T-helper 1 cell treated with Interleukin-12 subunit alpha and Interleukin-12 subunit beta and Interleukin-4 antibody, amounts not matched to agents 30 μg/mL and 1 μg/mL, for 36 hours (primary cell): Measurements from ENCODE around the gene GMPR2.

Experiments used
- H3K27ac Mint-ChIP-seq: one replicate; pipeline ENCODE4 v1.8.0; 2021; ENCODE audit warnings: mild to moderate bottlenecking, mixed read lengths
- H3K27me3 Mint-ChIP-seq: one replicate; pipeline ENCODE4 v1.8.0; 2021; ENCODE audit warnings: low read depth, mixed read lengths
- H3K36me3 Mint-ChIP-seq: one replicate; pipeline ENCODE4 v1.8.0; 2021; ENCODE audit warnings: low read depth, mixed read lengths
- H3K4me1 Mint-ChIP-seq: one replicate; pipeline ENCODE4 v1.8.0; 2021; ENCODE audit warnings: low read depth, mixed read lengths
- H3K4me3 Mint-ChIP-seq: one replicate; pipeline ENCODE4 v1.8.0; 2021; ENCODE audit warnings: mild to moderate bottlenecking, moderate library complexity, mixed read lengths
- H3K9me3 Mint-ChIP-seq: one replicate; pipeline ENCODE4 v1.8.0; 2021; ENCODE audit warnings: mixed read lengths

Gene GMPR2

DNA sequence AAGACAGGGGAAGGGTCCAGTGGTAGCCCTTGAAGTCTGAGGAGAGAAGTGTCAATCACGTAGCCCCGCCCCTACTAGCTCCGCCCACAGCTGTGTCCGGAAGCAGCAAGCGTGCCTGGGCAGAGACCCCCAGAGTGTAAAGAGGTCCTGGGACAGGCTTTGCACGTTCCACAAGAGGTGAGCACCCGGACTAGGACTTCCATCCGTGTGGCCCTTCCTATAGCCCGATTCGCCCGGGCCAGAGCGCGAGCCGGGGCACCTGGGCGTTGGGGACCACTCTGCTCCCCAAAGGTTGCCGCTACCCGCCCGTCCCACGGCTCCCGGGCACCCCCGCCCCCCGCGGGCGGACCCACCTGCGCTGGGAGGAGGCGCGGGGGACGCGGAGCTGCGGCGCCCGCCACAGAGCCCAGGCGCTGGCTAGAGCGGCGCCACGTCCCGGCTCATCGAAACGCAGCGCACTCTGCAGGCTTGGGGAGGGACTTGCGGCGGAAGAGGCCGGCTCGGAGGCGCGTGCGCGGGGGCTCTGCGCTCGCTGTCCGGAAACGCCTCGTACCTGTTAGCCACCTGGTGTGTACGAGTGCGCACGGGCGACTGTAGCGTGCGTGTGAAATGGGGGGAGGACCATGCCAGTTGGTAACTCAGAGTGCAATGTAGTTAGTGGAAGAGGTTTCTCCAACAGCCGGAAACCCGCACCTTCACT lies 38.6 kb downstream of the GMPR2 start, which contains the start of gene RABGGTA:
Gene RABGGTA (minus strand): TSS at position 464 of the 700 bp plus-strand sequence. CDS start 482 bp downstream, outside the sequence.
- H3K27ac Mint-ChIP-seq = peak within 1 kb of the TSS; percentile 96
- H3K4me3 Mint-ChIP-seq = peak within 1 kb of the TSS; percentile 93
- H3K36me3 Mint-ChIP-seq = peaks cover 21% of the 10 kb centered on the region
- H3K27me3 Mint-ChIP-seq = no peaks in the 10 kb centered on the region
- H3K9me3 Mint-ChIP-seq = no peaks in the 10 kb centered on the region
- H3K4me1 Mint-ChIP-seq = peaks cover 39% of the 10 kb centered on the region

DNA sequence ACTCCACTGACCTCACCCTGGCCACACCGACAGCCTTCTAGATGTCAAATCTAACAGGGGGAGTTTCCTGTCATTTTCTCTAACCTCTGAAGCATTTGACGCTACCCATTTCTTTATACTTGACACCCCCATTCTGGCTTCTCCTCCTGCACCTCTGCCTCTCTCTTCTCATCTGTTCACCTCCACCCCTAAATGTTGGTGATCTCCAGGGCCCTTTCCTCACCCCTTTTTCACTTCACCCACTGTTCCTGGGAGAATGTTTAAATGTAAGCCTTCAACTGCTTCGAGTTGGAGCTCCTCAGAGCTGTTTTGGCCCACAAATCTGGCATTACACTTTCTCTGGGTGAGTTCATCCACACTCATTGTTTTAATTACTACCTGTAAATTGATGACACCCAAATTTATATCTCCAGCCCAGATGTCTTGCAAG lies 39.1 kb downstream of the GMPR2 start:
- H3K9me3 Mint-ChIP-seq = no peaks in the 10 kb centered on the region
- peaks cover 15% of the 10 kb centered on the region for H3K36me3 Mint-ChIP-seq
- H3K27me3 Mint-ChIP-seq = no peaks in the 10 kb centered on the region
- peak overlapping the region; percentile 93 for H3K4me3 Mint-ChIP-seq
- H3K4me1 Mint-ChIP-seq = peaks cover 40% of the 10 kb centered on the region
- H3K27ac Mint-ChIP-seq = peak overlapping the region; percentile 96

DNA sequence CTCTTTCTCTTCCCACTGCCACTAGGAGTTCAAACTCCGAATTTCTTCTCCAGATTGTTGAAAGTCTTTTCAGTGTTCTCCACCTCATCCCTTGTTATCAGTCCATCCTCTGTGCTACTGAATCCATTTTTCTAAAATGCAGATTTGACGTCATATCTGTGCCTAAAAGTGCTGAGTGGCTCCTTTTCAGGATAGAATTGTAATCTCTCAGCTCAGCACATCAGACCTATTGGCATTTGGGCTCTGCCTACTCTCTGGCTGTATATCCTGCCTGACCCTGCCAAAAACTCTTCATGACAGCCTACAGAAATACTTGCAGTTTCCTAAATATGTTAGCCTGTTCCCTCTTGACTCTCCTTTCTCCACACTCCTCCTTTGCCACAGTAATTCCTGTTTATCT lies 39.7 kb downstream of the GMPR2 start:
- Mint-ChIP-seq H3K4me3 (peak overlapping the region; percentile 93), H3K27ac (peak overlapping the region; percentile 96), H3K27me3 (no peaks in the 10 kb centered on the region), H3K9me3 (no peaks in the 10 kb centered on the region), H3K36me3 (peaks cover 12% of the 10 kb centered on the region), H3K4me1 (peaks cover 44% of the 10 kb centered on the region)

- peaks cover 47% of the 10 kb centered on the region for H3K4me1 Mint-ChIP-seq
- H3K36me3 Mint-ChIP-seq = peaks cover 12% of the 10 kb centered on the region
- peak overlapping the region; percentile 41 for H3K4me3 Mint-ChIP-seq
- H3K9me3 Mint-ChIP-seq = no peaks in the 10 kb centered on the region
- peak overlapping the region; percentile 87 for H3K27ac Mint-ChIP-seq
- no peaks in the 10 kb centered on the region for H3K27me3 Mint-ChIP-seq
Measured at GRCh38 chr14:24273422-24273998, 40.8 kb downstream of the GMPR2 start.

DNA sequence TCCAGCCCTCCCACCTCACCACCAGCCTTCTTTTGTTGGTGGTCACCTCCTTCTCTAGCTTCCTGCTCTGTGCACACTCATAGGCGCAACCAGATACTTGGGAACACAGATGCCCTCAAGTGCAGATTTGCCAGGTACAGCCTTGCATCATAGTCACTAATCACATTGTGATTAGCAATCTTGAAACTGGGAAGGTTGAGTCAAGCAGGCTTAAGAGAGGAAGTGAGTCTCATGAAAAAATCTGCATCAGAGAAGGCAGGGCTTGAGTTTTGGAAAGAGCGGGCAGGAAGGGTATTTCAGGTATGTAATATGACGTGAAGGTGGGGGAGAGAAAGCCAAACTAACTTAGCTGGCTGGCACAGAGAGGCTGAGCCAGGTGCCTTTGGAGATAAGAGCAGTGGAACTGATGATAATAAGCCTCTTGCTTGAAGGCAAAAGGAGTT lies 41.4 kb downstream of the GMPR2 start:
- Mint-ChIP-seq H3K27ac (peak overlapping the region; percentile 87), H3K4me3 (peak overlapping the region; percentile 33), H3K4me1 (peaks cover 51% of the 10 kb centered on the region), H3K36me3 (peaks cover 10% of the 10 kb centered on the region), H3K9me3 (no peaks in the 10 kb centered on the region), H3K27me3 (no peaks in the 10 kb centered on the region)

GRCh38 chr14:24277071-24277470 lies 44.3 kb downstream of the GMPR2 start:
- Mint-ChIP-seq H3K36me3 (peaks cover 2% of the 10 kb centered on the region), H3K4me1 (peaks cover 43% of the 10 kb centered on the region), H3K9me3 (no peaks in the 10 kb centered on the region), H3K4me3 (no peak overlapping the region), H3K27me3 (no peaks in the 10 kb centered on the region), H3K27ac (peak overlapping the region; percentile 37)

GRCh38 chr14:24277606-24278321 lies 45.0 kb downstream of the GMPR2 start:
- Mint-ChIP-seq H3K36me3 (peaks cover 2% of the 10 kb centered on the region), H3K27me3 (no peaks in the 10 kb centered on the region), H3K4me1 (peaks cover 36% of the 10 kb centered on the region), H3K9me3 (no peaks in the 10 kb centered on the region), H3K4me3 (no peak overlapping the region), H3K27ac (no peak overlapping the region)

- no peak overlapping the region for H3K4me3 Mint-ChIP-seq
- peaks cover 32% of the 10 kb centered on the region for H3K4me1 Mint-ChIP-seq
- no peaks in the 10 kb centered on the region for H3K27me3 Mint-ChIP-seq
- H3K36me3 Mint-ChIP-seq = peaks cover 2% of the 10 kb centered on the region
- H3K27ac Mint-ChIP-seq = peak overlapping the region; percentile 39
- H3K9me3 Mint-ChIP-seq = no peaks in the 10 kb centered on the region
Measured at GRCh38 chr14:24278424-24278823, 45.7 kb downstream of the GMPR2 start.

- Mint-ChIP-seq H3K27ac (peak overlapping the region; percentile 70), H3K4me3 (peak overlapping the region; percentile 14), H3K9me3 (no peaks in the 10 kb centered on the region), H3K36me3 (peaks cover 2% of the 10 kb centered on the region), H3K27me3 (peaks cover 5% of the 10 kb centered on the region), H3K4me1 (peaks cover 22% of the 10 kb centered on the region)
Measured at GRCh38 chr14:24279301-24280186, 46.8 kb downstream of the GMPR2 start.

DNA sequence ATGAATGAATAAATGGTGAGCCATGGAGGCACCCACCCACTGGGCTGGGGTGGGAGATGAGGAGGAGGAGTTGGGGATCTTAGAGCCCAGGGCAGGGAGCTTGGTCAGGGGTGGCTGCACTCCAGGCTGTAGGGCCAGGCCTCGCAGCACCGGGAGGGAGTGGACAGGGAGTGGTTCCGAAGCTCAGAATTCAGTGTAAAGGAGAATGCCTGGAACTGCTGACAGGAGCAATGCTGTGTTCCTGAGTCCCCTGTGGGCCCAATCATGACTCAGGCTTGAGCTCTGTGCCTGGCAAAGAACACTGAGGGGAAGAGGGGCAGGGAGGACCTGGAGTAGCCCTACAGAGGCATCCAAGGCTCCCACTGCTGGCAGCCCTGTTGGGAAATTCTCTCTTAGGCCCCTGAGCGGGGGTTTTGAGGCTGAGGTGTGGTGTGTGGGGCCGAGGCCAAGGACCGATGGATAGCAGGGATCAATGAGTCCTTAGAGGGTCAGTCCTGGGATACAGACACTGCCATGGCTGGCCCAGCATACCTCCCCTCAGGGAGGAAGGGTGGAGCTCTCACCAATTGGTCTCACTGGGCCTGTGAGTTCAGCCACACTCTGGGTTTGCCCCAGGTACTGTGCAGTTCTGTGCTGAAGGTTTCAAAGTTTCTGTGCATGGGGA lies 48.2 kb downstream of the GMPR2 start:
- H3K36me3 Mint-ChIP-seq = peaks cover 2% of the 10 kb centered on the region
- peaks cover 11% of the 10 kb centered on the region for H3K27me3 Mint-ChIP-seq
- H3K9me3 Mint-ChIP-seq = no peaks in the 10 kb centered on the region
- no peak overlapping the region for H3K4me3 Mint-ChIP-seq
- peaks cover 19% of the 10 kb centered on the region for H3K4me1 Mint-ChIP-seq
- peak overlapping the region; percentile 38 for H3K27ac Mint-ChIP-seq

DNA sequence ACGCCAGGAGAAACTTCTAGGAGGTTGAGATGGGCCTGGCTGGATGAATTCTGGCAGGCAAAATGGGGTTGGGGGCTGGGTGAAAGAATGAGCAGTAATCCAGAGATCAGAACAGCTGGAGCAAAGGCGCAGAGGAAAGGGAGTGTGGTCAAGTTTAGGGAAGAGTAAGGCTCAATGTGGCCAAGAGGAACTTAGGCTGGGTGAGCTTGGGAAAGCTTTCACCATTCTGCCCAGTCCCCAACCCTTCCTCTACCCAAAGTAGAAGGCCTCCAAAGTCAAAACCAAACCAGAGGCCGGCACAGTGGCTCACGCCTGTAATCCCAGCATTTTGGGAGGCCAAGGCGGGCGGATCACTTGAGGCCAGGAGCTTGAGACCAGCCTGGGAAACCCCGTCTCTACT lies 48.9 kb downstream of the GMPR2 start:
- Mint-ChIP-seq H3K4me1 (peaks cover 19% of the 10 kb centered on the region), H3K27ac (no peak overlapping the region), H3K27me3 (peaks cover 15% of the 10 kb centered on the region), H3K4me3 (no peak overlapping the region), H3K9me3 (no peaks in the 10 kb centered on the region), H3K36me3 (peaks cover 2% of the 10 kb centered on the region)

GRCh38 chr14:24282736-24283135 lies 50.0 kb downstream of the GMPR2 start:
- H3K27me3 Mint-ChIP-seq = peaks cover 21% of the 10 kb centered on the region
- no peak overlapping the region for H3K27ac Mint-ChIP-seq
- H3K36me3 Mint-ChIP-seq = peaks cover 3% of the 10 kb centered on the region
- H3K4me1 Mint-ChIP-seq = peaks cover 17% of the 10 kb centered on the region
- H3K9me3 Mint-ChIP-seq = no peaks in the 10 kb centered on the region
- H3K4me3 Mint-ChIP-seq = no peak overlapping the region

DNA sequence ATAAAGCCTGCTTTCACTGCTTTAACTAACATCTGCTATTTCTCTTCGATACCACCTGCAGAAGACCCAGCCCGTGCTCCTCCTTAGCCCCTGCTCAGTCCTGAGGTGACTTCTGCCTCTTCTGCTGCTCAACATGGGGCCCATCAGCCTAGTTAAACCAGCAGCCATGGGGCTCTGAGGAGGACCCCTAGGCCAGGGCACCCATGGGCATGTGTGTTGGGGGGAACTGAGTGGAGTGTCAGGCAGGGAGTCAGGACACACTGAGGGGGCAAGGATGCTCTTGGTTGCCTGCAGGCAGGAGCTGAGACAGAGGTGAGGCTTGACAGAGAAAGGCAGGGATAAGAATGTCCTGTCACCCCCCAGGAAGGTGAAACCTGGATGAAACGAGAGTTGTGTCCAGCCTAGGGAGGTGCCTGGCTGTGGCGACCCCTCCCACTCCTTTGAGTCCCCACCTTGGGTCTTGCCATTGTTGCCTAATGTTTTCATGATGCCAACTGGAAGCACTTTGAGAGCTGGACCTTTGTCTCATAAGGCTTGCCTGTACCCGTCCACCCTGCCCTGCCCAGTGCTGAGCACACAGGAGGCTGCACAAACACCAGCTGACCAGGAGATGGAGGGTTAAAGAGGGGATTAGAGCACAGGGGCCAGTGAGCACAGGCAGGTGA lies 51.2 kb downstream of the GMPR2 start:
- Mint-ChIP-seq H3K27me3 (peaks cover 26% of the 10 kb centered on the region), H3K4me1 (peaks cover 15% of the 10 kb centered on the region), H3K27ac (no peak overlapping the region)

More for the DNA sequence above, 51.2 kb downstream of the GMPR2 start:
- no peak overlapping the region for H3K4me3 Mint-ChIP-seq
- no peaks in the 10 kb centered on the region for H3K9me3 Mint-ChIP-seq
- H3K36me3 Mint-ChIP-seq = peaks cover 3% of the 10 kb centered on the region
